Lower lobe of right lung (tissue), 2 donors: Measurements from ENCODE around the gene NR0B2. TPM values are rescaled to one million over a fixed set of nuclear protein-coding genes. Genes with fewer than 3 reads are reported as not detected.

Experiments used
- ATAC-seq, 2 donors: fragments of 200-7000 bp; cut with Tn5 transposase; one replicate each; pipeline ENCODE4 v1.9.1; 2020 to 2022; ENCODE audit warnings: mild to moderate bottlenecking in 2 of 2, moderate library complexity in 2 of 2
- DNase-seq: peaks from one replicate; pipeline ENCODE4 v3.0.0-alpha.2; 2020
- H3K27ac ChIP-seq: fragments of 200-600 bp; one replicate; pipeline ENCODE4 v1.8.0; 2022
- H3K27me3 ChIP-seq: fragments of 200-600 bp; one replicate; pipeline ENCODE4 v1.8.0; 2022; ENCODE audit warnings: low read depth
- H3K36me3 ChIP-seq: fragments of 200-600 bp; one replicate; pipeline ENCODE4 v1.8.0; 2022; ENCODE audit warnings: mild to moderate bottlenecking
- H3K4me1 ChIP-seq: fragments of 200-600 bp; one replicate; pipeline ENCODE4 v1.8.0; 2022
- H3K4me3 ChIP-seq: fragments of 200-600 bp; one replicate; pipeline ENCODE4 v1.8.0; 2022; ENCODE audit warnings: mild to moderate bottlenecking
- H3K9me3 ChIP-seq: fragments of 200-600 bp; one replicate; pipeline ENCODE4 v1.8.0; 2022
- intact Hi-C: fragments of 100-400 bp; cut with DNase I; formaldehyde crosslinking; loops from one replicate; pipeline ENCODE4 v1.11.0; 2022
- total RNA-seq: library from RNA; stranded (reverse); fragmentation: NEBNext Ultra II Directional; extraction: Animal tissue kit (Norgen Biotek cat#: 25700); gene quantifications from one replicate; pipeline ENCODE4 v1.2.1, GENCODE V29; 2021
- TF ChIP-seq, protein P1 (sequence below): fragments of 200-600 bp; IDR thresholded peaks from one replicate; pipeline ENCODE4 v1.8.0; 2022; ENCODE audit warnings: antibody characterized with exemption, mild to moderate bottlenecking
- donor health status: DM: no; HTN: yes; CAD: no; lungs with severe emphysema.

NR0B2 gene
- total RNA-seq, 1 donor from 2014 or later: 2.2 TPM

DNA sequence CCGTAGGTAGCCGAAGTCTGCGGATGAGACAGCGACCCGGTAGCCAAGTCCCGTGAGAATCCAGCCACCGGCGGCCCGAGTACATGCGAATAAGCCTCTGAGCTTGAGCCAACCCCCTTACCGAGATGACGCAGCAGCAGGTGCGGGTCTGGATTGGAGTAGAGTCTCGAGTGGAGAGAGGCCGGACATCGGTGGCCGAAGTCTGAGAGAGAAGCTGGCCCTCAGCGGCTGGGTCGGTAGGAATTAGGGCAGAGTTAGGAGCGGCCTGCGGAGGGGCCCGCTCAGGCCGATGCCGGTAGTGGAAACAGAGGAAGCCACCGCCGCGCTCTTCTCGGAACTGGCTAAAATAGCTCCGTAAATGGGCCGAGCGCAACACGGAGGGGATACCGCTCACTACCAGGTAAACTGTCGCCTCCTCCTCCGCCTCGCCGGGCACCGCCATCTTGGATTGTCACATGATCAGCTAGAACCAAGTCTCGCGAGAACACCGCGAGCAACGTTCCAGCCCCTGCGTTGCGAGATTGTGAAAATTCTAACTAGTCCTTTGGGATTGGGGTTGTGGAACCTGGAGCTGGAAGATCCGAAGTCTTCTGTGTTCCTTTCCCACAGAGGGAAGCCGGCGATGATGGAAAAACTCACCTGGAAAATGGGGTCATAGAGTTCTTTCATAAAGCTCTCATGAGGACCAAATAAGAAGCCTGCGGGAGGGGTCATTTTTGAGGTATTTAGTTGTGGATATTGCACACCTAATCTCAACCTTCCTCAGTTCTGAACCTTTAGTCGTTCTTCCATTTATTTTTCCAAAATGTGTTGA lies 13.6 kb downstream of the NR0B2 start, which contains the start of gene GPATCH3:
GPATCH3 (minus strand) TSS at position 467 of the 814 bp plus-strand sequence; CDS start at position 442, 25 bp downstream.
- H3K9me3 ChIP-seq: no peaks in the 10 kb centered on the region
- intact Hi-C loops: no loop called here
- DNase-seq (peak; percentile 93), ATAC-seq (peak; percentile 93 to 97)
- no peaks in the 10 kb centered on the region for H3K27me3 ChIP-seq
- peaks cover 23% of the 10 kb centered on the region for H3K4me1 ChIP-seq
- peak within 1 kb of the TSS; percentile 99 for H3K4me3 ChIP-seq
- peaks cover 33% of the 10 kb centered on the region for H3K36me3 ChIP-seq
- H3K27ac ChIP-seq: peak within 1 kb of the TSS; percentile 89
- TF ChIP-seq, protein P1, sequence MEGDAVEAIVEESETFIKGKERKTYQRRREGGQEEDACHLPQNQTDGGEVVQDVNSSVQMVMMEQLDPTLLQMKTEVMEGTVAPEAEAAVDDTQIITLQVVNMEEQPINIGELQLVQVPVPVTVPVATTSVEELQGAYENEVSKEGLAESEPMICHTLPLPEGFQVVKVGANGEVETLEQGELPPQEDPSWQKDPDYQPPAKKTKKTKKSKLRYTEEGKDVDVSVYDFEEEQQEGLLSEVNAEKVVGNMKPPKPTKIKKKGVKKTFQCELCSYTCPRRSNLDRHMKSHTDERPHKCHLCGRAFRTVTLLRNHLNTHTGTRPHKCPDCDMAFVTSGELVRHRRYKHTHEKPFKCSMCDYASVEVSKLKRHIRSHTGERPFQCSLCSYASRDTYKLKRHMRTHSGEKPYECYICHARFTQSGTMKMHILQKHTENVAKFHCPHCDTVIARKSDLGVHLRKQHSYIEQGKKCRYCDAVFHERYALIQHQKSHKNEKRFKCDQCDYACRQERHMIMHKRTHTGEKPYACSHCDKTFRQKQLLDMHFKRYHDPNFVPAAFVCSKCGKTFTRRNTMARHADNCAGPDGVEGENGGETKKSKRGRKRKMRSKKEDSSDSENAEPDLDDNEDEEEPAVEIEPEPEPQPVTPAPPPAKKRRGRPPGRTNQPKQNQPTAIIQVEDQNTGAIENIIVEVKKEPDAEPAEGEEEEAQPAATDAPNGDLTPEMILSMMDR: no peak

DNA sequence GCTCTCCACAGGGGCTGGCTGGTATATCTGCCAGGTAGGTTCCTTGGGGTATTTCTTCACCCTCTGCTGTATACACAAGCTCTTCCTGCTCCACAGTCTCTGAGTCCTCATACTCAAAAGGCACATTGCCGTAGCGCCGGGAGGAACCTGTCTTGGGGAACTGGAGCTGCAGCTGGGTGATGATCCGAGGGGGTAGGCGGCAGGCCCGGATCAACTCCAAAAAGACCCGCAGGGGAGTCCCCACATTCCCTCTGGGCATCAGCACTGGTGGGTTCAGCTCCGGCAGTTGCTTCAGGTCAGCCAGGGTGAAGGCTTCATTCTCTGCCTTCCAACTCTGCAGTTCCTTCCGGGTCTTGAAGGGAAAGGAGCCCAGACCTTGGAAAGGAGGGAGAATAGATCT lies 16.4 kb downstream of the NR0B2 start:
- H3K27me3 ChIP-seq: no peaks in the 10 kb centered on the region
- ATAC-seq (no peak), DNase-seq (no peak)
- peaks cover 23% of the 10 kb centered on the region for H3K4me1 ChIP-seq
- intact Hi-C loops: no loop called here
- no peaks in the 10 kb centered on the region for H3K9me3 ChIP-seq
- H3K36me3 ChIP-seq: peaks cover 61% of the 10 kb centered on the region
- TF ChIP-seq, protein P1: no peak
- H3K4me3 ChIP-seq: no peak overlapping the region
- H3K27ac ChIP-seq: no peak overlapping the region

DNA sequence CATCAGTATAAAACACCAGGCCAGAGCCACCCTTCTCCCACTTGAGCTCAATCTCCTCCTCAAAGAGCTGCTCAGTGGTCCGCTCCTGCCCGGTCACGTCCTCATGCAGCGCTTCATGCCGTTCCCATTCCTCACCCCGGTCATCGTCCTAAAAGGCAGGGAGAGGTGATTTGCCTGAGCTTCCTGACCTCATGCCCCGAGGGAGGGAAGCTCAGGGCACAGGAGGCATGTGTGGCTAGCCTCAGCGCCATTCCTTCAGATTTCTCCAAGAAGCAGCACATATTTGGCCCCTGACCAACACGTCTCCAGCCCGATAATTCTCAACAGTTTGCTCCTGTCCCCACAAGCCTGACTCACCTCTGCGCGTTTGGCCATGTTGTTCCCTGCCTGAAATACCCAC lies 19.5 kb downstream of the NR0B2 start:
- Histone ChIP-seq H3K4me3 (no peak overlapping the region), H3K4me1 (peaks cover 23% of the 10 kb centered on the region), H3K36me3 (peaks cover 68% of the 10 kb centered on the region), H3K27ac (no peak overlapping the region), H3K9me3 (no peaks in the 10 kb centered on the region), H3K27me3 (no peaks in the 10 kb centered on the region)
- intact Hi-C loops: no loop called here
- TF ChIP-seq, protein P1: no peak
- DNase-seq: no peak
- no peak for ATAC-seq

DNA sequence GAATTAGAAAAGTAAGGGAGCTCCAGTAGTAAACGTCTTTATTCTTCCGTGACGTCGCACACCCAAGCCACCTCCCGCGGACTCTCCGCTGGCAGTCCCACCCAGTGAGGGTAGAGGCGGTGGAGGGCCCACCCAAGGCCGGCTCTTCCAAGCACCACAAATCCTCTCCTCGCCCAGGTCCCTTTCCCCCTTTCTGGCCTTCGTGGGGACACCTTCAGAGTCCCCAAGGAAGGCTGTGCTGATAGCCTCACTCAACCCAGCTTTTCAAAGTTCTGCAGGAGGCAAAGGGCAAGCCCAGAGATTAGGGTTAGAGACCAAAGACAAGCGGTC lies 23.3 kb downstream of the NR0B2 start:
- H3K4me1 ChIP-seq: peaks cover 21% of the 10 kb centered on the region
- intact Hi-C loops: no loop called here
- H3K27me3 ChIP-seq: no peaks in the 10 kb centered on the region
- peak overlapping the region; percentile 85 for H3K4me3 ChIP-seq
- ATAC-seq (peak; percentile 47 to 61), DNase-seq (no peak)
- H3K27ac ChIP-seq: peak overlapping the region; percentile 89
- TF ChIP-seq, protein P1: no peak
- peaks cover 73% of the 10 kb centered on the region for H3K36me3 ChIP-seq
- H3K9me3 ChIP-seq: no peaks in the 10 kb centered on the region

DNA sequence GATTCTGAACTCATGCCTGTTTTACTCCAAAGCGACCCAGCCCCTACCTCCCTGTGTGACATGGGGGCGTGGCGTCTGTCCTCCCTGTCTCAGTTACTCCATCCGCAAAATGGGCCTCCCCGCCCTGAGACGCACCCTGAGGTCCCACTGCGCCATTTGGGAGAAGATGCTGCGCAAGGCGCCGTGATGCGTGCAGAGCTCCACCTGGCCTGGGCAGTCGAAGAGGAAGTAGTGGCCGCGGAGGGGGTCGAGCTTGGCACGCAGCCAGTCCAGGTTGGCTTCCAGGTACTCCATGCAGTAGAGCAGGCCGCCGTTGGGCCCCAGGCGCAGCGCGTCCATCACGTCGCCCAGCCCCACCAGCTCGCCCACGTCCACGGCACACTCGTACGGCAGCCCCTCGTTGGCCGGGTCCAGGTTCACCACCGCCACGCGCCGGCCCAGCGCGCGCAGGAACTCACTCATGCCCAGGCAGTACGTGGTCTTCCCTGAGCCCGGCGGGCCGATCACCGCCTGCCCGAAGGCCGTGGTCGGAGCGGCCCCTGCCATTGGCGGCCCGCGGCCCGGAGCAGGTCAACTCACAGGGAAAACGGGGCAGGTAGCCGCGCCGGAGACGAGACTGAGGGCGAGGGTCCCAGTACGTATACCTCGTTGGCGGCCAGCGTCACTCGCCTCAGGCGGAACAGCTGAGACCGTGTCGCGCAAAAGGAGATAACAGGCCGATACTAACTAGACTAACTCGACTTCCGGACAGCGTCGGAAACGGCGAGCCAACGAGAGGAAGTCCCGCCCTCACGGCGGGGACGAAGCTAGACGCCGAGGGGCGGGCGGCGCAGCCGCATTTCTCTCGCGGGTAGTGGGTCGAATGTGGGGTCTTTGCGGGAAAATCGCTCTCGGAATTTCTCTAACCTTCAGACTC lies 24.0 kb downstream of the NR0B2 start, which contains the start of gene GPN2:
GPN2 (minus strand) TSS at position 733 of the 916 bp plus-strand sequence; CDS start at position 546, 187 bp downstream.
- DNase-seq (peak; percentile 88), ATAC-seq (peak; percentile 94 to 98)
- peak within 1 kb of the TSS; percentile 89 for H3K27ac ChIP-seq
- no peaks in the 10 kb centered on the region for H3K27me3 ChIP-seq
- peaks cover 73% of the 10 kb centered on the region for H3K36me3 ChIP-seq
- H3K4me1 ChIP-seq: peaks cover 21% of the 10 kb centered on the region
- TF ChIP-seq, protein P1: no peak
- peak within 1 kb of the TSS; percentile 85 for H3K4me3 ChIP-seq
- intact Hi-C loops: no loop called here
- no peaks in the 10 kb centered on the region for H3K9me3 ChIP-seq
